ENCODE measurements around the gene OSBPL8.

Gene OSBPL8

DNA sequence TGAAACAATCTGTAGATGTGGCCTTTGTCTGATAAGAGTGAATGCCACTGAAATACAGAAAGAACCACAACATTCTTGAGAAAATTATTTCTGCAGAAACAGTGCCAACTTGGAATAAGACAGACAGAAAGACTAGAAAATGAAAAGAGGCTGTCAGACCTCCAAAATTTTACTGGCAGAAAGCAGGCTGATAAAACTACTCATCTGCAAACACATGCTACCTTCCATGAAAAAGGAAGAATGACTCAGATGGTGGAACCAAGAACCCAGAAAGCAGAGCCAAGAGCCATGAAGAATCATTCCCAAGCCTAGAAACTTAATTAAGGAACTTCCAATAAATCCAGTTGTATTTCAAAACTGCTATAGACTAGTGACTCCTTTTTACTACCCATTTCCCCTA, 31.9 kb upstream of the OSBPL8 start (continued):
- TF ChIP-seq ZNF565 (CRISPR knock-in tag; conservative IDR thresholded peaks at IDR 0.05; ENCODE audit: low read depth) (no peak), CSDC2 (CRISPR knock-in tag; IDR thresholded peaks at IDR 0.05) (no peak), TCF4 (CRISPR knock-in tag; IDR thresholded peaks at IDR 0.05; ENCODE audit: borderline replicate concordance) (no peak)
- TF ChIP-seq, protein P1, sequence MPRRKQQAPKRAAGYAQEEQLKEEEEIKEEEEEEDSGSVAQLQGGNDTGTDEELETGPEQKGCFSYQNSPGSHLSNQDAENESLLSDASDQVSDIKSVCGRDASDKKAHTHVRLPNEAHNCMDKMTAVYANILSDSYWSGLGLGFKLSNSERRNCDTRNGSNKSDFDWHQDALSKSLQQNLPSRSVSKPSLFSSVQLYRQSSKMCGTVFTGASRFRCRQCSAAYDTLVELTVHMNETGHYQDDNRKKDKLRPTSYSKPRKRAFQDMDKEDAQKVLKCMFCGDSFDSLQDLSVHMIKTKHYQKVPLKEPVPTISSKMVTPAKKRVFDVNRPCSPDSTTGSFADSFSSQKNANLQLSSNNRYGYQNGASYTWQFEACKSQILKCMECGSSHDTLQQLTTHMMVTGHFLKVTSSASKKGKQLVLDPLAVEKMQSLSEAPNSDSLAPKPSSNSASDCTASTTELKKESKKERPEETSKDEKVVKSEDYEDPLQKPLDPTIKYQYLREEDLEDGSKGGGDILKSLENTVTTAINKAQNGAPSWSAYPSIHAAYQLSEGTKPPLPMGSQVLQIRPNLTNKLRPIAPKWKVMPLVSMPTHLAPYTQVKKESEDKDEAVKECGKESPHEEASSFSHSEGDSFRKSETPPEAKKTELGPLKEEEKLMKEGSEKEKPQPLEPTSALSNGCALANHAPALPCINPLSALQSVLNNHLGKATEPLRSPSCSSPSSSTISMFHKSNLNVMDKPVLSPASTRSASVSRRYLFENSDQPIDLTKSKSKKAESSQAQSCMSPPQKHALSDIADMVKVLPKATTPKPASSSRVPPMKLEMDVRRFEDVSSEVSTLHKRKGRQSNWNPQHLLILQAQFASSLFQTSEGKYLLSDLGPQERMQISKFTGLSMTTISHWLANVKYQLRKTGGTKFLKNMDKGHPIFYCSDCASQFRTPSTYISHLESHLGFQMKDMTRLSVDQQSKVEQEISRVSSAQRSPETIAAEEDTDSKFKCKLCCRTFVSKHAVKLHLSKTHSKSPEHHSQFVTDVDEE (CRISPR knock-in tag; IDR thresholded peaks at IDR 0.05), result no peak
- TF ChIP-seq, protein P2, sequence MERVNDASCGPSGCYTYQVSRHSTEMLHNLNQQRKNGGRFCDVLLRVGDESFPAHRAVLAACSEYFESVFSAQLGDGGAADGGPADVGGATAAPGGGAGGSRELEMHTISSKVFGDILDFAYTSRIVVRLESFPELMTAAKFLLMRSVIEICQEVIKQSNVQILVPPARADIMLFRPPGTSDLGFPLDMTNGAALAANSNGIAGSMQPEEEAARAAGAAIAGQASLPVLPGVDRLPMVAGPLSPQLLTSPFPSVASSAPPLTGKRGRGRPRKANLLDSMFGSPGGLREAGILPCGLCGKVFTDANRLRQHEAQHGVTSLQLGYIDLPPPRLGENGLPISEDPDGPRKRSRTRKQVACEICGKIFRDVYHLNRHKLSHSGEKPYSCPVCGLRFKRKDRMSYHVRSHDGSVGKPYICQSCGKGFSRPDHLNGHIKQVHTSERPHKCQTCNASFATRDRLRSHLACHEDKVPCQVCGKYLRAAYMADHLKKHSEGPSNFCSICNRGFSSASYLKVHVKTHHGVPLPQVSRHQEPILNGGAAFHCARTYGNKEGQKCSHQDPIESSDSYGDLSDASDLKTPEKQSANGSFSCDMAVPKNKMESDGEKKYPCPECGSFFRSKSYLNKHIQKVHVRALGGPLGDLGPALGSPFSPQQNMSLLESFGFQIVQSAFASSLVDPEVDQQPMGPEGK (CRISPR knock-in tag; IDR thresholded peaks at IDR 0.05; ENCODE audit: borderline replicate concordance), result no peak

- no peak for ATAC-seq
- no peak for TF ChIP-seq RARB (CRISPR knock-in tag; IDR thresholded peaks at IDR 0.05)
- TF ChIP-seq ZNF8 (CRISPR knock-in tag; IDR thresholded peaks at IDR 0.05), result no peak
- no peak for TF ChIP-seq ZC3H10 (CRISPR knock-in tag; IDR thresholded peaks at IDR 0.05)
- no peak for TF ChIP-seq PPARA (CRISPR knock-in tag; IDR thresholded peaks at IDR 0.05; ENCODE audit: borderline replicate concordance)
- TF ChIP-seq POU6F1 (CRISPR knock-in tag; IDR thresholded peaks at IDR 0.05; ENCODE audit: borderline replicate concordance, low read depth), result no peak
- no peak for TF ChIP-seq BACH2 (CRISPR knock-in tag; IDR thresholded peaks at IDR 0.05; ENCODE audit: borderline replicate concordance)
- TF ChIP-seq, protein P2 (CRISPR knock-in tag; IDR thresholded peaks at IDR 0.05; ENCODE audit: borderline replicate concordance), result no peak
- no peak for TF ChIP-seq CSDC2 (CRISPR knock-in tag; IDR thresholded peaks at IDR 0.05)
- TF ChIP-seq SNAI2 (CRISPR knock-in tag; IDR thresholded peaks at IDR 0.05), result no peak
- TF ChIP-seq GLIS3 (CRISPR knock-in tag; IDR thresholded peaks at IDR 0.05), result no peak
- no peak for TF ChIP-seq TCF4 (CRISPR knock-in tag; IDR thresholded peaks at IDR 0.05; ENCODE audit: borderline replicate concordance)
- no peak for TF ChIP-seq ZNF565 (CRISPR knock-in tag; conservative IDR thresholded peaks at IDR 0.05; ENCODE audit: low read depth)
- TF ChIP-seq CSRNP3 (CRISPR knock-in tag; IDR thresholded peaks at IDR 0.05), result no peak
- no peak for TF ChIP-seq ZFP30 (CRISPR knock-in tag; IDR thresholded peaks at IDR 0.05)
- no peak for TF ChIP-seq OSR1 (CRISPR knock-in tag; IDR thresholded peaks at IDR 0.05)
- TF ChIP-seq ZFP3 (CRISPR knock-in tag; IDR thresholded peaks at IDR 0.05), result no peak
- TF ChIP-seq ESRRG (CRISPR knock-in tag; IDR thresholded peaks at IDR 0.05), result no peak
Observed at GRCh38 chr12:76590131-76590530, 30.6 kb upstream of the OSBPL8 start.

DNA sequence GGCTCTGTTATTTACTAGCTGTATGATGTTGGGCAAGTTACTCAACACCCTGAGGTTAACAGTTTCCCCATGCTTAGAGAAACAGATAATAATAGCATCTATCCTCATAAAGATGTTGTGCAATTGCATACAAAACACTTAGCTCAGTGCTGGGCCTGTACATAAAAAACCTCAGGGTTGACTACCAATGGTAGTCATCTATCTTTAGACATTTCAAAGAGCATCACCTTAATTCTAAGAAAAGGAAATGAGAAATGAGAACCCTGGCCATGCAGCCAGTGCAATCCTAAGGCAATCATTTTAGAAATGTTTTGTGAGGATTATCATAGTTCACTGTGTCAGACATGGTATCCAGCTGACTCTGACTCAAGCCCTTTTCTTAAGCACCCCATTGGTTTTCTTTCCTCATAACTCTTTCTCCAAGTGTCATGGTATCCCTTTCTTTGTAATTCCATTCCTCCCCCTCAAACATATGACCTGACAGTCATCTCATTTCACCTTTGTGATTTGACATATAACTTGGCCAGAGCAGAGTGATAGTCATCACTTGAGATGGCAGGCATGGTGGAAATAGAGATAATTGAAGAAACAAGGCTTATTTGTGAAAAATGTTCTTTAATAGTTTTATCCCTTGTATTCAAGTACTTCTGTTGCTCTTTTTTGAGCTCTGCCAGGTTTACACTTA, 29.5 kb upstream of the OSBPL8 start:
- ATAC-seq, result no peak
- TF ChIP-seq TOX (CRISPR knock-in tag; IDR thresholded peaks at IDR 0.05; ENCODE audit: borderline replicate concordance), result no peak
- no peak for TF ChIP-seq GLIS3 (CRISPR knock-in tag; IDR thresholded peaks at IDR 0.05)
- TF ChIP-seq ZNF565 (CRISPR knock-in tag; conservative IDR thresholded peaks at IDR 0.05; ENCODE audit: low read depth), result no peak
- TF ChIP-seq RARB (CRISPR knock-in tag; IDR thresholded peaks at IDR 0.05), result no peak
- no peak for TF ChIP-seq POU6F1 (CRISPR knock-in tag; IDR thresholded peaks at IDR 0.05; ENCODE audit: borderline replicate concordance, low read depth)
- no peak for TF ChIP-seq ZFP3 (CRISPR knock-in tag; IDR thresholded peaks at IDR 0.05)
- TF ChIP-seq ZC3H10 (CRISPR knock-in tag; IDR thresholded peaks at IDR 0.05), result no peak
- no peak for TF ChIP-seq CSRNP3 (CRISPR knock-in tag; IDR thresholded peaks at IDR 0.05)
- TF ChIP-seq CSDC2 (CRISPR knock-in tag; IDR thresholded peaks at IDR 0.05), result no peak
- no peak for TF ChIP-seq PPARA (CRISPR knock-in tag; IDR thresholded peaks at IDR 0.05; ENCODE audit: borderline replicate concordance)
- no peak for TF ChIP-seq ARNTL (CRISPR knock-in tag; IDR thresholded peaks at IDR 0.05; ENCODE audit: borderline replicate concordance, low read depth)
- TF ChIP-seq ISL1 (CRISPR knock-in tag; IDR thresholded peaks at IDR 0.05), result no peak
- TF ChIP-seq TCF4 (CRISPR knock-in tag; IDR thresholded peaks at IDR 0.05; ENCODE audit: borderline replicate concordance), result no peak
